ENCODE results near the gene VSIG8.
"Not testable (repeated sequence)": the region's sequence is repeated elsewhere in the genome, so short reads cannot be mapped to it uniquely, and the experiment has no call there.

The VSIG8 gene, protein sequence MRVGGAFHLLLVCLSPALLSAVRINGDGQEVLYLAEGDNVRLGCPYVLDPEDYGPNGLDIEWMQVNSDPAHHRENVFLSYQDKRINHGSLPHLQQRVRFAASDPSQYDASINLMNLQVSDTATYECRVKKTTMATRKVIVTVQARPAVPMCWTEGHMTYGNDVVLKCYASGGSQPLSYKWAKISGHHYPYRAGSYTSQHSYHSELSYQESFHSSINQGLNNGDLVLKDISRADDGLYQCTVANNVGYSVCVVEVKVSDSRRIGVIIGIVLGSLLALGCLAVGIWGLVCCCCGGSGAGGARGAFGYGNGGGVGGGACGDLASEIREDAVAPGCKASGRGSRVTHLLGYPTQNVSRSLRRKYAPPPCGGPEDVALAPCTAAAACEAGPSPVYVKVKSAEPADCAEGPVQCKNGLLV

GRCh38 chr1:159862557-159862956 lies at the start of gene VSIG8:
VSIG8 (minus strand) TSS chr1:159862657; CDS start chr1:159862521, 136 bp downstream.
- no peak for DNase-seq

DNA sequence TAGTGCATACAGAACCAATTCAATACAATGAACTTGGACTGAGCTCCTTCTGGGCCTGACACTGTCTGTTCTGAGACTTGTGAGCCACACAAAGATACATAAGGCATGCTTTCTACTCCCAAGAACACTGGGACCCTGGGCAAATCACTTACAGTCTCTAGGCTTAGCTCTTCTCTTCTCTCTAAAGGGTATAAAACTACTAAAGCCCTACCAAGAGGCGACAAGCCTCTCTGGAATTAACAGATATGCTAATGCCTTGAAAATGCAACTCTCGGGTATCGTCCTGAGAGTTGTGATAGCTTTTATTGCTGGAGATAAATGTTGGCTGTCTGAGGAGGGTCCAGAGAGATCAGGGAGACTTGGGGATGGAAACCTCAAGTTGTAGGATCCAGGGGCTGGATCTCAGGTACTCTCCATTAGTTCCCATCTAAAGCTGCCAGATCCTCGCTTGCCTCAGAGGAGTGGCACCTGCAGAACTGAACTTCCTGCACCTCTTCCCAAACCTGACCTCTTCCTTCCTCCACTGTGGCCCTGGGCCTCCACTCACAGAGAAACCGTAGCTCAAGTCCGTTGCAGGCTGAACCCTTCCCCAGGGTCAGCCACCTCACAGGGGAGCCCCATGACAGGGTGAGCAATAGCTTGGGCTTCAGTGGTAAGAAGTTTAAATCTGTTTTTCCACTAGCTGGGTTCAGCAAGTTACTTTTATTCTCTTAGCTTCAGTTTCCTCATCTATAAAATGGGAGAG lies 49.0 kb upstream of the VSIG8 start:
- no peak for DNase-seq

DNA sequence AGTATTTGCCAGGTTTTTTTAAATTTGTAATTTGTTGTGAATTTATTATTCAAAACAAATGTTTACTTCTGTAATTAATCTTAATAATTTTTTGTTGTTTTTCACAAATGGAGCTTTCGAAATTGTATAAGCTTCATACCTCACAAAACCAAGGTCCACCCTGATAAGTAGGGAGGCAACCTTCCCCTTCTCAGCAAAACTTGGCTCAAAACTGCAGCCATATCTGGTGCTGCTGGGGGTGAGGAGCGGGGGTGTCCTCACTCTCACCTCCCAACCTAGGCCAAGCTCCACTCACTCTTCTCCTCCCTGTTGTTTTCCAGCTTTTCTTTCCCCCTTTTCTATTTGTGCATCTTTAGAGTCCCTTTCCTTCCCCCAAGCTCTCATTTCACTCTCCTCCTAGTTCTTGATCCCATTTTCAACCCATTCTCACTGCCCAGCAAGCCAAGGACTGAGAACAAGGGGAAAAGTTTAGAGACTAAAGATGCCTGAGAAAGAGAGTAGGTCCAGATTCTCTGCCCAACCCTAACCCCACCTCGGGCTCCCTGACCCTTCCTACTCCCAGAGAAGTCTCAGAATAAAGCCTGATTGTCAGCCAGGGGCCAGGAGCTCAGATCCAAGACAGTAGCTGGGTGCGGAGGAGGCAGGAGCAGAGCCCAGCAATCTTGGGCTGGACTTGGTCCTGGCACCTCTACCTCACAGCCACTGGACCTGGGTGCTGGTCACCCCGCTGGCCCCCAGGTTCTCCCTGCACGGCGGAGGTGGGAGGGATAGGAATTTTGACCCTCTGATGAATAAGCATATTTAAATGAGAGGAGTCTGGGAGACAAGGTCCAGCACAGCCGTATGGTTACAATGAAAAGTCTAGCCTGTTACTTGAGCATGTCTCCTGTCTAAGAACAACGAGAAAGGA lies 45.8 kb upstream of the VSIG8 start:
- DNase-seq: no peak

GRCh38 chr1:159906960-159907359 lies 44.5 kb upstream of the VSIG8 start:
- DNase-seq: no peak

DNA sequence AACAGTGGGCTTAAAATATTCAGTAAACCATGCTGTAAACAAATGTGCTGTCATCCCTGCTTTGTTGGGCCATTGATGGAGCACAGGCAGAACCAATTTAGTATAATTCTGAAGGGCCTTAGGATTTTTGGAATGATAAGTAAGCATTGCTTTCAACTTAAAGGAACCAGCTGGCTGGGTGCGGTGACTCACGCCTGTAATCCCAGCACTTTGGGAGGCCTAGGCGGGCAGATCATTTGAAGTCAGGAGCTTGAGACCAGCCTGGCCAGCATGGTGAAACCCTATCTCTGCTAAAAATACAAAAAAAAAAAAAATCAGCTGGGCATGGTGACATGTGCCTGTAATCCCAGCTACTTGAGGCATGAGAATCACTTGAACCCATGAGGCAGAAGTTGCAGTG lies 41.6 kb upstream of the VSIG8 start:
- not testable (repeated sequence) for DNase-seq

GRCh38 chr1:159902541-159902940 lies 40.1 kb upstream of the VSIG8 start:
- DNase-seq: no peak

GRCh38 chr1:159900755-159901360 lies 38.4 kb upstream of the VSIG8 start:
- DNase-seq: no peak

DNA sequence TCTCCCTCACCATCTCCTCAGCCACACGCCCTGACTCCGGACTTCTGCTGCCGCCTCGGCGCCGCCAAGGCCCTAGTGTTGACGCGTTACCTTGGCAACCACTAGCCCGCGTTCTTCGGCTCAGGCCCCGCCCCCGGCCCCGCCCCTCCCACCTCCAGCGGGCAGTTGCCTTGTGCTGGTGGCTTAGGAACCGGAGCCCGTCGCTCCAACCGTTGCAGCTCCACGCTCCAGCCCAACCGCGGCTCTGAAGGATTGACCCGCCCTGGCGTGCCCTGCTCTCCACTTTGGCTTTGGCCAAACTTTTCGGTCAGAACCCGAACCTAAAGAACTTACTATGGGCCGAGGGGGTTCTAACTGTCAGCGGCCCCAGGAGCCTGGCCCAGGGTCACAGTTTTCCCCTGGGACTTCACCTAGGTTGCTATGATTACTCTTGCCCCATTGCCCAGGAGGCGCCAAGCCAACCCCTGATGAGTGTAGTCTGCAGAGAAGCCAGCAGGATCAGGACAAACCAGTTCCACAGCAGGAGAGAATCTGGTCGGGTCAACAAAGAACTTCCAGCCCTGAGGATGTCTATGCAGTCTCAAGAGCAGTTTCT lies 37.7 kb upstream of the VSIG8 start, which contains the start of gene CFAP45:
TSS of gene CFAP45 (minus strand) at position 80 of the 595 bp plus-strand sequence. CDS start at position 13, 67 bp downstream.
- DNase-seq: no peak

DNA sequence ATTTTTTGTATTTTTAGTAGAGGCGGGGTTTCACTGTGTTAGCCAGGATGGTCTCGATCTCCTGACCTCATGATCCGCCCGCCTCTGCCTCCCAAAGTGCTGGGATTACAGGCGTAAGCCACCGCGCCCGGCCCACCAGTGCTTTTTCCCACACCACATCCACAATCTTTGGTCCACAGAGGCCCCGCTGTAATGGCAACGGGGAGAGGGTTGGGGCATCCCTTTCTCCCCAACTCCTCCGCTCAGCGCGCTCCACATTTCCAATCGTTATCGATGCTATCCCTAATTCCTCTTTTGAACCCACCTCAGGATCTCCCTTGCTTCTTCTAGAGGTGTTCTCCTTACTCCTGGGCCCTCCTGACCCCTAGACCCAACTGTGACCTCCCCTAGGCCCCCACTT lies 37.2 kb upstream of the VSIG8 start:
- not testable (repeated sequence) for DNase-seq

DNA sequence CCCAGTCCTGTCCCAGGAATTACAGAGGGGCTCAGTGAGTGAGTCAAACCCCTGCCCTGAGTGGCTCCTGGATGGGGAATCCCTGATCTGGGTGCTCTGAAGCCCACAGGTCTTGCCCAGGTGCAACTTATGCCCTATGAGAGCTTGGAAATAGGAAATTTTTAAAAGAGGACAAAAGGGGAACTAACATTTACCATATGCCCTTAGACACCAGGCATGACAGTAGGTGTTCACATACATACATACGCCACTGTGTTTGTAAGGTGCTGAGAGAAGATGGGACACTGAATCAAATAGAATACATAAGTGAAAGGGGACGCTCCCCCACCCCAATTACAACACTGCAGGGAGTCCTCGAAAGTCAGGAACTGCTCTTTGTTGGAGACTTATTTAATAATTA lies 36.1 kb upstream of the VSIG8 start:
- no peak for DNase-seq

DNA sequence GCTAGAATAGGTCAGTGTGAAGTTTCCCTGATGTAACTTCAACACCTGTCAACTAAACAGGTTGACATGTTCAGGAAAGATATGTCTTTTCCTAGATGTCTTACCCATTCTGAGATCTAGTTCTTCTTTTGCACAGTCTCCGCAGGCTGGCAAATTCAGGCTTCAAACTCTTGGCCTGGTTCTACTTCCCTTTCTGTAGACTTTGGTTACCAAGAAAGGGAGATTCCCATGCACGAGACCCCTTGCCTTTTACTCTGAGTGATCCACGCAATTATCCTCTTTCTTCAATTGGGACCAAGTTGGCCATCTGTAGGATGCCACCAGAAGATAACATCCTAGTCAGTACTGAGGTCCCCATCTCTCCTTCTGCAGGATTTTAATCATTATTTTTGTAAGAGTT lies 35.5 kb upstream of the VSIG8 start:
- DNase-seq: no peak

- no peak for DNase-seq
These were observed 34.1 kb upstream of the VSIG8 start for GRCh38 chr1:159896546-159896930.

DNA sequence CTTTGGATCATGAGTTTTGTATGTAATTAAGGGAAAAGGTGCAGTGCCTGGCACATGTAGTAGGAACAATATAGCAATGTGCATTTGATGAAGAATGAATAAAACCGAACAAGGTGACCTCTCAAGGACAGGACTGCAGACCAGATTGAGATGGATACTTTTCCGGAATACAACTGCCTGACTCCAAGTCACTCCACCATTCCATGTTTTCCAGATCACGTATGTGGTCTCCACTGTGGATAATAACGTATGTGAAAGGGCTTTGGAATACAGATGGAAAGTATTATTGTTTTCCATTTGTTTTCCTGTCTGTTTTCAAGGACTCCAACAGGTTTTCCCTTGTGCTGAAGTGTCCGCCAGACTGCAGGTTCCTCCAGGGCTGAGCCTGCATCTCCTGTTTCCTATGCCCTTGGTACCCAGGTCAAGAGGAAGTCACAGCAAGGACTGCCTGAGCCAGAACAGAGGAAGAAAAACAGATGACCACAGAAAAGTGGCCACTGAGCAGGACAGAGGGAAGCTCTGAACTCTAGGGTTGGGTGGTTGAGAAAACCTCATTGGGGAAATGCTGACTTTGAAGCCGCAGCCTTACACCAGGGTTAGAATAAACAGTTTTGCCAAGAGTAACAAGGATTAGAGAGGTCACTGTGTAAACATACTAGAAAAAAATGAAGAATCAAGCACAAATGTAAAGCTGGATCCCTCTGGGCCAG lies 33.5 kb upstream of the VSIG8 start:
- DNase-seq: no peak

- no peak for DNase-seq
These were observed 32.8 kb upstream of the VSIG8 start for GRCh38 chr1:159895286-159895685.

DNA sequence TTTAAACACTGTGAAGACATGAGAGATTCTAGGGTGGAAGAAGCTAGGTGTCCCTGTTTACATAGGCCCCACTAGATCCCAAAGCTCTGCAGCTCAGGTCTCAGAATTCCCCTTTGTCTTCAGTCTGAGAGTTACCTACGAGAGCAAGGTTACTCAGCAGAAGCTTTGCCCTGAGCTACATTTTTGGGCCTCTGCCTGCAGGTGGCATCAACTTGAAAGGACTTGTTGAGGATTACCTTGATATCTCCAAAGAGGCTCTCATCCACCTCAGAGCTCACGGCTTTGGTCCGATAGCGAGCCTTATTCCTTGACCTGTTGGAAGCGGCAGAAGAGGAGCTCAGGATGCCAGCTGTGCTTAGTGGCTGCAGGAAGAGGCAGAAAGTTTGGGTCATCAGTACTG lies 30.5 kb upstream of the VSIG8 start:
- no peak for DNase-seq

GRCh38 chr1:159891275-159892157 lies 29.1 kb upstream of the VSIG8 start:
- DNase-seq: peak; percentile 28 to 53 (median 46)

DNA sequence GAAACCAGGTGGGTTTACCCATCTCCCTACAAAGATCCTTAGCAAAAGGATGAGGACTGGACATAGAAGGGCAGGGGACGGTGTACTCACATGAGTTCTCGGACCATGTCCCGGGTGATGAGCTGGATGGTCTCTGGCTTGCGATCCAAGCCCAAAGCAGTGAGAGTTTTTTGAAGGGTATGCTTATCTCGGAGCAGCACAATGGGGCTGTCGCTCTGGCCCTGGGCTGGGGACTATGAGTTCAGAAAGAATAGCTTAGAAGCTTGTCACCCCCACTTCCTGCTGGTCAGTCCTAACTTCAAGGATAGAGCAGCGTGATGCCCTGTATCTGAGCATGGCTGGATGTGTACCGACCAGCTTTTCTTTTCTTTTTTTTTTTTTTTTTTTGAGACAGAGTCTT lies 27.9 kb upstream of the VSIG8 start:
- DNase-seq: no peak

DNA sequence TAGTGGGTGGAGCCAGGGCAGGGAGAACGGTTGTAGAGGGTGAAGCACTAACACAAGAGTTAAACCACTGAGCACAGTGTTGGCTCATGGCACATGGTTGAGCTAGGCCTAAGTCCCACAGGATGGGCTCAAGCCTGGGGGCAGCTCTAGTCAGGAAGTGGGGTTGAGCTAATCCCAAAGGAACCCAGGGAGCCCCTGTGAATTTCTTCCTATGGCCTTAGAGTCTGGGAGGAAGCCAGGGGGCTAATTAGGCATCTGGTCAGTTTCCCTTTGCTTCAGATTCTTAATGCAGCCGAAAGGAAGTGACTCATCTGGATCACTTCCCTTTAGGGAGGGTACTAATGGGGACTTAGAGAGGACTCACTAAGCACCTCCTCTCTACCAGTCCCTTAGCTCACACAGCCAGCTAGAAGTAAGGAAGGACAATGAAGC lies 27.4 kb upstream of the VSIG8 start:
- DNase-seq: no peak

GRCh38 chr1:159889202-159889601 lies 26.7 kb upstream of the VSIG8 start:
- no peak for DNase-seq

DNA sequence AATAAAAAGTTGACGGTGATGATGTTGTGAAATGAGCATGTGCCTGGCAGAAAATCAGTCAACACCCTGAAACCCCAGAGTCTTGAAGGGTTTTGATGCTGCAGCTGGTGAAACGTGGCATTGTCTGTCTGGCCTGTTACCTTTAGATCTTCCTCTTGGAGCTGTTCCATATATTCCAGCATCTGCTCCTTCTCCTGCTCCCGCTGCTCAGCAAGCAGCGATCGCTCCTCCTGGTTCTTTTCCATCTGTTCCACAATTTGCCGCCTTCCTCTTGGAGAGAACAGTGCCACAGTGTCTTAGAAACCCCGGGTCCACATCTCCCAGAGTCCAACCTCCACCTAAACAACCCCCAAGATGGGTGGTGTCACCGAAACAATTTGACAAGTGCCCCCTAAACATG lies 21.8 kb upstream of the VSIG8 start:
- DNase-seq: no peak
